HL-60 (cell line): Measurements from ENCODE around the gene IPO13.

Experiments
- DNase-seq, 2 experiments: peaks; one replicate each; pipeline ENCODE4 v3.0.0-alpha.2; 2010 to 2020; ENCODE audit warnings: low read depth in 1 of 2, low spot score in 1 of 2
- H3K27ac ChIP-seq: fragments of 250-450 bp; sonication (Bioruptor Pico); replicated peaks from 2 replicates; pipeline ENCODE4 v1.5.1; 2020; ENCODE audit warnings: mild to moderate bottlenecking, moderate library complexity
- H3K27me3 ChIP-seq: fragments of 250-450 bp; sonication (Bioruptor Pico); 2 replicates; pipeline ENCODE4 v1.5.1; 2021; ENCODE audit warnings: mild to moderate bottlenecking, moderate library complexity; ENCODE audit not compliant: insufficient read depth, poor library complexity, severe bottlenecking
- H3K4me3 ChIP-seq: replicated peaks from 2 replicates; pipeline ENCODE4 v1.5.1; 2011; ENCODE audit warnings: mild to moderate bottlenecking, control low read depth, low read length; ENCODE audit not compliant: insufficient read depth
- CTCF ChIP-seq: IDR thresholded peaks from one replicate; pipeline ENCODE4 v1.5.1; 2011; ENCODE audit warnings: low read length, control low read depth, inconsistent platforms; ENCODE audit not compliant: insufficient read depth
- GABPA ChIP-seq: IDR thresholded peaks from 2 replicates; pipeline ENCODE4 v1.6.1; 2012; ENCODE audit warnings: low read depth
- POLR2AphosphoS5 ChIP-seq: IDR thresholded peaks from 2 replicates; pipeline ENCODE4 v1.6.1; 2012; ENCODE audit warnings: low read depth
- REST ChIP-seq: IDR thresholded peaks from 2 replicates; pipeline ENCODE4 v1.6.1; 2012; ENCODE audit warnings: low read depth; ENCODE audit not compliant: insufficient replicate concordance
- SPI1 ChIP-seq: IDR thresholded peaks from 2 replicates; pipeline ENCODE4 v1.6.1; 2012; ENCODE audit warnings: low read depth, mild to moderate bottlenecking, borderline replicate concordance

IPO13 gene

DNA sequence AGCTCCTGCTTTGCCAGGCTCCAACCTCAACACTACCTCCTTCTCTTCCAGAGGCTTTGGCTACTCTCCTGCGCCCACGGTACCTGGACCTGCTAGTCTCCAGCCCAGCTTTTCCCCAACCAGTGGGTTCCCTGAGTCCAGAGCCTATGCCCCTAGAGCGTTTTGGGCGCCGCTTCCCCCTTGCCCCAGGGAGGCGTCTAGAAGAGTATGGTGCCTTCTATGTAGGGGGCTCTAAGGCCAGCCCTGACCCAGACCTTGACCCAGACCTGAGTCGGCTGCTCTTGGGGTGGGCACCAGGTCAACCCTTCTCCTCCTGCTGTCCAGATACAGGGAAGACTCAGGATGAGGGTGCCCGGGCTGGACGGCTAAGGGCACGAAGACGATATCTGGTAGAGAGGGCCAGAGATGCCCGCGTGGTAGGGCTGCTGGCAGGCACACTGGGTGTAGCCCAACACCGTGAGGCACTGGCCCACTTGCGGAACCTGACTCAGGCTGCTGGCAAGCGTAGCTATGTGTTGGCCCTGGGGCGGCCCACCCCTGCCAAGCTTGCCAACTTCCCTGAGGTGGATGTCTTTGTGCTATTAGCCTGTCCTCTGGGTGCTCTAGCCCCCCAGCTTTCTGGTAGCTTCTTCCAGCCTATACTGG lies 24.7 kb downstream of the IPO13 start:
- no peaks in the 10 kb centered on the region for H3K27me3 ChIP-seq
- TF ChIP-seq SPI1 (no peak), GABPA (no peak), CTCF (no peak), REST (no peak), POLR2AphosphoS5 (no peak)
- no peak overlapping the region for H3K4me3 ChIP-seq
- no peak for DNase-seq
- H3K27ac ChIP-seq, result no peak overlapping the region

- no peak for TF ChIP-seq SPI1
- TF ChIP-seq REST, result no peak
- TF ChIP-seq POLR2AphosphoS5, result no peak
- peak overlapping the region; percentile 75 for H3K4me3 ChIP-seq
- DNase-seq, result no peak
- H3K27ac ChIP-seq, result peak overlapping the region; percentile 99
- no peaks in the 10 kb centered on the region for H3K27me3 ChIP-seq
These were observed 27.3 kb downstream of the IPO13 start for GRCh38 chr1:43973981-43974442.

DNA sequence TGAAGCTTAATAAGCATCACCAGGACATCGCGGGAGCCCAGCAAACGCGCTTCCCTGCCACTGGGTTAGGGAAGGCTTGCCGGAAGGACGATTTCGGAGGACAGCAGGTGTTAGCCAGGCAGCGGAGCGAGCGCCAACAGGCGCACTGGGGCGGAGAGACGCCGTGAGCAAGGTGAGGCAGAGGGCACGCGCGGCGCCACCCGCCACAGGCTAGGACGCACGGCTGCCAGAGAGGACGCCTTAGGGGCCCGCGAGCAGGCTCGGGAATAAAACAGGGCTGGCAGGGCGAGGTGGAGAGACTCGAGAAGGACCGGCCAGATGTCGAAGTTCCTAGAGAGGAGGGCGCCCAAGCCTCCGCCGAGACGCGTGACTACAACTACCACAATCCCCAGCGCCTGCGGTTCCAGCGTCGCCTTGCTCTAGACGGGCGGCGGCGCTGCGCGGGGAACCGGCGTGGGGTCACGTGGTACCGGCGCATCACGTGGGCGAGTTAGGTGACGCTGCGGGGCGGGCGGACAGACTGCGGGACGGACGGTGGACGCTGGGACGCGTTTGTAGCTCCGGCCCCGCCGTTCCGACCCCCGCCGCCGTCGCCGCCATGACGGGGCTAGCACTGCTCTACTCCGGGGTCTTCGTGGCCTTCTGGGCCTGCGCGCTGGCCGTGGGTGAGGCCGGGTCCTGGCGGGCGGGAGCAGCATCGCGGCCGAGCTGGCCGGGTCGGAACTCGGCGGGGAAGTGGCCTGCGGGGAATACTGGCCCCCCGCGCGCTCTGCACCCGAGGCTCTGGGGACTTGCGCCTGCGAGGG lies 27.9 kb downstream of the IPO13 start, which contains the start of gene ATP6V0B:
Gene ATP6V0B (plus strand): TSS at position 518 of the 806 bp plus-strand sequence. CDS start 81 bp downstream, at position 599.
- peak within 1 kb of the TSS; percentile 99 for H3K27ac ChIP-seq

More for the DNA sequence above, 27.9 kb downstream of the IPO13 start, which contains the start of gene ATP6V0B:
- Histone ChIP-seq H3K27me3 (no peaks in the 10 kb centered on the region), H3K4me3 (peak within 1 kb of the TSS; percentile 75)
- peak; percentile 0; the same call in 1 of the 2 replicates for TF ChIP-seq POLR2AphosphoS5
- no peak for TF ChIP-seq REST
- no peak for TF ChIP-seq GABPA
- no peak for TF ChIP-seq SPI1
- DNase-seq, result peak; percentile 94 to 97
